B cell (primary cell): ENCODE results near the gene KCNQ2. TPM values are rescaled to one million over a fixed set of nuclear protein-coding genes. Genes with fewer than 3 reads are reported as not detected.

Experiments
- ATAC-seq: fragments of 200-7000 bp; cut with Tn5 transposase; one replicate; pipeline ENCODE4 v1.10.0; 2021; ENCODE audit warnings: low read depth, mild to moderate bottlenecking, moderate number of reproducible peaks, moderate library complexity
- CTCF ChIA-PET: fragments of 350-600 bp; sonication (Branson Sonifier 250); formaldehyde crosslinking; loops from one replicate; lab custom pipeline; 2021; ENCODE audit warnings: antibody characterized with exemption, inconsistent platforms; lab: Charles Lee
- POLR2A ChIA-PET: fragments of 350-600 bp; sonication (Branson Sonifier 250); formaldehyde crosslinking; loops from one replicate; lab custom pipeline; 2021; ENCODE audit warnings: antibody characterized with exemption; lab: Charles Lee
- DNase-seq: peaks from one replicate; pipeline ENCODE4 v3.0.0; 2013
- H2AFZ ChIP-seq: 2 replicates; pipeline ENCODE4 v1.6.1; 2012; ENCODE audit warnings: mild to moderate bottlenecking, low read depth, low read length; ENCODE audit not compliant: insufficient read depth, poor library complexity, severe bottlenecking
- H3K27ac ChIP-seq, 2 donors: 1 replicate in 1 of 2; 2 replicates in 1 of 2; pipeline ENCODE4 v1.5.1; 2012 to 2013; ENCODE audit warnings: low read length in 2 of 2, mild to moderate bottlenecking in 2 of 2, moderate library complexity in 1 of 2
- H3K27me3 ChIP-seq, 4 experiments: fragments of 200-600 bp in 1 of 4; sonication (generic) in 1 of 4; replicated peaks in 1 of 4; 1 replicate in 2 of 4; 2 replicates in 2 of 4; pipeline versions ENCODE4 v1.6.1 to v1.7.0; 2013 to 2016; ENCODE audit warnings: low read length in 3 of 4, mild to moderate bottlenecking in 2 of 4, mixed read lengths in 1 of 4, moderate library complexity in 1 of 4; ENCODE audit not compliant: insufficient read depth in 4 of 4, control insufficient read depth in 3 of 4; ENCODE audit errors: control extremely low read depth in 1 of 4
- H3K36me3 ChIP-seq, 2 experiments: replicated peaks in 1 of 2; 1 replicate in 1 of 2; 2 replicates in 1 of 2; pipeline versions ENCODE4 v1.6.1 to v1.7.1; 2013; ENCODE audit warnings: low read length in 1 of 2; ENCODE audit not compliant: insufficient read depth in 2 of 2, control insufficient read depth in 1 of 2; ENCODE audit errors: control extremely low read depth in 1 of 2, extremely low read depth in 1 of 2
- H3K4me1 ChIP-seq, 2 donors: fragments of 200-600 bp in 1 of 2; sonication (generic) in 1 of 2; 1 replicate in 1 of 2; 2 replicates in 1 of 2; pipeline versions ENCODE4 v1.5.1 to v1.6.1; 2013 to 2017; ENCODE audit warnings: low read length in 2 of 2; ENCODE audit not compliant: control insufficient read depth in 2 of 2, insufficient read depth in 2 of 2
- H3K4me2 ChIP-seq: replicated peaks from 2 replicates; pipeline ENCODE3; 2012; ENCODE audit warnings: mild to moderate bottlenecking, low read depth, low read length; ENCODE audit not compliant: poor library complexity, severe bottlenecking
- H3K4me3 ChIP-seq, 5 experiments: fragments of 200-600 bp in 1 of 5; sonication (generic) in 1 of 5; 1 replicate in 3 of 5; 2 replicates in 2 of 5; pipeline versions ENCODE4 v1.5.1 to v1.7.0; 2011 to 2016; ENCODE audit warnings: low read length in 4 of 5, mild to moderate bottlenecking in 4 of 5, low read depth in 2 of 5, control low read depth in 1 of 5, moderate library complexity in 1 of 5; ENCODE audit not compliant: insufficient read depth in 1 of 5; ENCODE audit errors: control extremely low read depth in 1 of 5, extremely low read depth in 1 of 5
- H3K79me2 ChIP-seq: fragments of 200-600 bp; sonication (generic); one replicate; pipeline ENCODE4 v1.6.0; 2016; ENCODE audit warnings: low read length; ENCODE audit not compliant: control insufficient read depth, insufficient read depth
- H3K9ac ChIP-seq: fragments of 200-600 bp; sonication (generic); 2 replicates; pipeline ENCODE4 v1.6.1; 2017; ENCODE audit warnings: mild to moderate bottlenecking, low read length, moderate library complexity
- H3K9me3 ChIP-seq, 3 donors: one replicate each; pipeline versions ENCODE4 v1.6.1 to v1.7.1; 2013; ENCODE audit warnings: low read length in 2 of 3; ENCODE audit not compliant: control insufficient read depth in 2 of 3, insufficient read depth in 1 of 3; ENCODE audit errors: control extremely low read depth in 1 of 3
- H4K20me1 ChIP-seq: 2 replicates; pipeline ENCODE4 v1.6.0; 2012; ENCODE audit warnings: mild to moderate bottlenecking, low read length; ENCODE audit not compliant: insufficient read depth, control insufficient read depth, poor library complexity, severe bottlenecking
- H3K27ac Mint-ChIP-seq: one replicate; pipeline ENCODE4 v1.8.0; 2021; ENCODE audit warnings: mixed read lengths
- H3K27me3 Mint-ChIP-seq: one replicate; pipeline ENCODE4 v1.8.0; 2021; ENCODE audit warnings: mixed read lengths
- H3K4me1 Mint-ChIP-seq: one replicate; pipeline ENCODE4 v1.8.0; 2021; ENCODE audit warnings: mixed read lengths
- H3K4me3 Mint-ChIP-seq: one replicate; pipeline ENCODE4 v1.8.0; 2021; ENCODE audit warnings: mixed read lengths
- H3K9me3 Mint-ChIP-seq: one replicate; pipeline ENCODE4 v1.8.0; 2022; ENCODE audit warnings: mixed read lengths; ENCODE audit not compliant: insufficient read depth
- EZH2 ChIP-seq: IDR thresholded peaks from 2 replicates; pipeline ENCODE4 v1.6.1; 2012; ENCODE audit warnings: borderline replicate concordance, low read depth, mild to moderate bottlenecking, moderate library complexity, low read length; ENCODE audit not compliant: insufficient read depth, poor library complexity, severe bottlenecking
- WGBS: methylation state at CpG from one replicate; pipeline ENCODE4 v1.1.5; 2013; ENCODE audit warnings: missing lambda C conversion rate; ENCODE audit not compliant: insufficient coverage; 5-methylcytosine and 5-hydroxymethylcytosine counted together
- intact Hi-C: fragments of 100-400 bp; cut with micrococcal nuclease; formaldehyde crosslinking; loops from one replicate; pipeline ENCODE4 v1.10.0; 2022
- polyA plus RNA-seq: library from polyadenylated mRNA; depleted of rRNA; stranded (reverse); fragments of >200 nt; gene quantifications from 2 replicates; pipeline ENCODE4 v1.2.3, GENCODE V29; 2012
- total RNA-seq, 2 donors: library from RNA; stranded (reverse); fragments of 120-200 nt in 1 of 2; gene quantifications; 1 replicate in 1 of 2; 2 replicates in 1 of 2; pipeline versions ENCODE4 v1.2.3 to v1.2.4, GENCODE V29; 2013 to 2022
- TF ChIP-seq, protein P1 (sequence below): fragments of 200-600 bp; IDR thresholded peaks from one replicate; pipeline ENCODE4 v1.8.0; 2022; ENCODE audit warnings: antibody characterized with exemption, mild to moderate bottlenecking

The KCNQ2 gene
- total and polyA plus RNA-seq, 2 donors (not counting 1 experiment from before 2014, with no cell fraction given) = 0.12 TPM; not detected in 1

DNA sequence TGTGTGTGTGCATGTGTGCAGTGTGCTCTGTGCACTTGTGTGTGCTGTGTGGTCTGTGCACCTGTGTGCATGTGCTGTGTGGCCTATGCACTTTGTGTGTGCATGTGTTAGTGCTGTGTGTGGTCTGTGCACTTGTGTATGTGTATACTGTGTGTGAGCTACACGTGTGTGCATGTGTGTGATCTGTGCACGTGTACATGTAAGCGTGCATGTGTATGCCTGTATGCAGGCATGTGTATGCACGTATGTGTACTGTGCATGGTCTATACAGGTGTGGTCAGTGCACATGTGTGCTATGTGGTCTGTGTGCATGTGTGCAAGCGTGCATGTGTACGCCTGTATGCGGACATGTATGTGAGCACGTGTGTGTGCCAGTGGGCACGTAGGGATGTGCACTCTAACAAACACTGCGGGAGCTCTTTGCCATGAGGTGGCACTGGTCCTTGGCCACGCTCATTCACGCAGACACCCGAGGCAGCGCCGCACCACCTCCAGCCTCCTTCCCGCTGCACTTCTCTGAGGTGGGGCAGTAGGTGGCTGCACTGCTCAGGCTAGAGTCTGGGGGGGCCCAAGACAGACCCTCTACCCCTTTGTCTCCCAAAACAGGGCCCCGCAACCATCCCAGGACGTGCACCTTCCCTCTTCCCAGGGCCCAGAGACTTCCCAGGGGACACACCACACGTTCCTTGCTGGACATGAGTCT is 68.9 kb downstream of the KCNQ2 start:
- no peaks in the 10 kb centered on the region for H3K79me2 ChIP-seq
- no peak for ATAC-seq
- H3K4me2 ChIP-seq = no peak overlapping the region
- POLR2A ChIA-PET = no interaction called here
- H4K20me1 ChIP-seq = no peaks in the 10 kb centered on the region
- H3K4me1 Mint-ChIP-seq = no peaks in the 10 kb centered on the region
- no peak overlapping the region for H3K4me3 Mint-ChIP-seq
- CTCF ChIA-PET = no interaction called here
- no peaks in the 10 kb centered on the region for H3K36me3 ChIP-seq
- no peaks in the 10 kb centered on the region for H3K4me1 ChIP-seq
- no peak overlapping the region for H2AFZ ChIP-seq
- H3K4me3 ChIP-seq = no peak overlapping the region
- no peak overlapping the region for H3K9ac ChIP-seq
- H3K27me3 ChIP-seq = no peaks in the 10 kb centered on the region
- 86% methylated on average over 17 of the region's 19 CpGs for WGBS
- intact Hi-C loops = no loop called here
- no peak for DNase-seq
- H3K27ac ChIP-seq = no peak overlapping the region
- no peak overlapping the region for H3K27ac Mint-ChIP-seq
- TF ChIP-seq, protein P1, sequence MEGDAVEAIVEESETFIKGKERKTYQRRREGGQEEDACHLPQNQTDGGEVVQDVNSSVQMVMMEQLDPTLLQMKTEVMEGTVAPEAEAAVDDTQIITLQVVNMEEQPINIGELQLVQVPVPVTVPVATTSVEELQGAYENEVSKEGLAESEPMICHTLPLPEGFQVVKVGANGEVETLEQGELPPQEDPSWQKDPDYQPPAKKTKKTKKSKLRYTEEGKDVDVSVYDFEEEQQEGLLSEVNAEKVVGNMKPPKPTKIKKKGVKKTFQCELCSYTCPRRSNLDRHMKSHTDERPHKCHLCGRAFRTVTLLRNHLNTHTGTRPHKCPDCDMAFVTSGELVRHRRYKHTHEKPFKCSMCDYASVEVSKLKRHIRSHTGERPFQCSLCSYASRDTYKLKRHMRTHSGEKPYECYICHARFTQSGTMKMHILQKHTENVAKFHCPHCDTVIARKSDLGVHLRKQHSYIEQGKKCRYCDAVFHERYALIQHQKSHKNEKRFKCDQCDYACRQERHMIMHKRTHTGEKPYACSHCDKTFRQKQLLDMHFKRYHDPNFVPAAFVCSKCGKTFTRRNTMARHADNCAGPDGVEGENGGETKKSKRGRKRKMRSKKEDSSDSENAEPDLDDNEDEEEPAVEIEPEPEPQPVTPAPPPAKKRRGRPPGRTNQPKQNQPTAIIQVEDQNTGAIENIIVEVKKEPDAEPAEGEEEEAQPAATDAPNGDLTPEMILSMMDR = no peak
- no peak for TF ChIP-seq EZH2
- peaks cover 0 to 4% (median 0%) of the 10 kb centered on the region in 3 donors for H3K9me3 ChIP-seq
- no peaks in the 10 kb centered on the region for H3K27me3 Mint-ChIP-seq
- no peaks in the 10 kb centered on the region for H3K9me3 Mint-ChIP-seq

- ChIA-PET CTCF (no interaction called here), POLR2A (no interaction called here)
- Histone ChIP-seq H3K9ac (no peak overlapping the region), H3K79me2 (no peaks in the 10 kb centered on the region), H3K9me3 (peaks cover 0 to 4% (median 0%) of the 10 kb centered on the region in 3 donors), H3K4me3 (no peak overlapping the region), H3K27me3 (no peaks in the 10 kb centered on the region), H3K27ac (no peak overlapping the region), H3K4me1 (no peaks in the 10 kb centered on the region), H3K4me2 (no peak overlapping the region), H2AFZ (no peak overlapping the region), H3K36me3 (no peaks in the 10 kb centered on the region), H4K20me1 (no peaks in the 10 kb centered on the region)
- intact Hi-C loops = no loop called here
- TF ChIP-seq EZH2 = no peak
- TF ChIP-seq, protein P1 = no peak
- Mint-ChIP-seq H3K9me3 (no peaks in the 10 kb centered on the region), H3K27ac (no peak overlapping the region), H3K27me3 (no peaks in the 10 kb centered on the region), H3K4me1 (no peaks in the 10 kb centered on the region), H3K4me3 (no peak overlapping the region)
- 24% methylated on average over 6 of the region's 9 CpGs for WGBS
- DNase-seq = no peak
- ATAC-seq = no peak
Measured at GRCh38 chr20:63402860-63403220, 69.6 kb downstream of the KCNQ2 start.
